Neutrophil (primary cell): Measurements from ENCODE around the gene RNF224.

ENCODE experiments used
- H3K27ac ChIP-seq: fragments of 200-600 bp; sonication (generic); 2 replicates; pipeline ENCODE4 v1.5.1; 2016; ENCODE audit warnings: mild to moderate bottlenecking, moderate library complexity
- H3K27me3 ChIP-seq: fragments of 200-600 bp; sonication (generic); 2 replicates; pipeline ENCODE4 v1.6.0; 2016; ENCODE audit warnings: mild to moderate bottlenecking
- H3K36me3 ChIP-seq: fragments of 200-600 bp; sonication (generic); 2 replicates; pipeline ENCODE4 v1.5.1; 2017
- H3K4me1 ChIP-seq, 2 experiments: fragments of 200-600 bp in 1 of 2; sonication (generic) in 1 of 2; 1 replicate in 1 of 2; 2 replicates in 1 of 2; pipeline versions ENCODE4 v1.5.1 to v1.6.1; 2013 to 2016; ENCODE audit warnings: low read depth in 1 of 2, low read length in 1 of 2, mild to moderate bottlenecking in 1 of 2, moderate library complexity in 1 of 2; ENCODE audit not compliant: control insufficient read depth in 1 of 2, insufficient read depth in 1 of 2
- H3K4me3 ChIP-seq, 2 experiments: fragments of 200-600 bp in 1 of 2; sonication (generic) in 1 of 2; 1 replicate in 1 of 2; 2 replicates in 1 of 2; pipeline ENCODE4 v1.5.1; 2013 to 2016; ENCODE audit warnings: low read depth in 1 of 2, low read length in 1 of 2, mild to moderate bottlenecking in 1 of 2, moderate library complexity in 1 of 2
- H3K9me3 ChIP-seq: fragments of 200-600 bp; sonication (generic); 2 replicates; pipeline ENCODE4 v1.5.1; 2016
- TF ChIP-seq, protein P1 (sequence below): fragments of 200-600 bp; sonication (generic); IDR thresholded peaks from 2 replicates; pipeline ENCODE4 v1.5.1; 2016; ENCODE audit warnings: antibody characterized with exemption

Gene RNF224

DNA sequence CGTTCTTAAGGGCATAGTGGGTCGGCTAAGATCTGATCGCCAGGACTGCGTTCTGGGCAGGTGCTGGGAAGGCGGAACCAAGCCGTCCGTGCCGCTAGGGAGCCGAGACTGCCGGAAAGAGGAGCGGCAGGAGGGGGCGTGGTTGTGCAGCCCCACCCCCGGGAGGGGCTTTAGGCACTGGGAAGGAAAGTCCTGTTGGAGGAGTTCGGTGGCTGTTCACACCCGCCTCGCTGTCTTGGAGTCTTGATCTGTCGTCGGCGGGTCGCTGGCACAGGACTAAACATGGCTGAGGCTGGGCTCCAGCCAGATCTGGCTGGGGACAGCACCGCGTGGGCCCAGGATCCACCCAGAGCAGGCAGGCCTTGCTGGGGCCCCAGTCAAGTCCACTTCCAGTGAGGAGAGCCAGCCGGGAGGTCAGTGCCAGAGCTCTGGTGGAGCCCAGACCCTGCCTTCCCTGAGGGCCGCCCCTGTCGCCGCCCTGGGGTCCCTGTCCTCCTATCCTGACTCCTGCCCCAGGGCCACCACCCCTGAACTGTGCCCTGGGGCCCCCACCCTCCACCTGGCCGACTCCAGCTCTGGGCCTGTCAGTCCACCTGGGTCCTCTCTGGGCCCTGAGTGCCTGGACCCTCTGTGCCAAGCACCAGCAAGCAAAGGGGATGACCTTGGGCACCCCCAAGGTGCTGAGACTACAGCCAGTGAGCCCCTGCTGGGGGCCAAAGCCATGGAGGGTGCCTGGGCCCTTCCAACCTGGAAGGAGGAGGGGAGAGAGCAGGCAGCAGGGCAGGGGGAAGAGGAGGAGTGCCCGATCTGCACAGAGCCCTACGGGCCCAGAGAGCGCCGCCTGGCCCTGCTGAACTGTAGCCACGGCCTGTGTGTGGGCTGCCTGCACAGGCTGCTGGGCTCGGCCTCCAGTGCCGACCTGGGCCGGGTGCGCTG lies 9.8 kb upstream of the RNF224 start:
- TF ChIP-seq, protein P1, sequence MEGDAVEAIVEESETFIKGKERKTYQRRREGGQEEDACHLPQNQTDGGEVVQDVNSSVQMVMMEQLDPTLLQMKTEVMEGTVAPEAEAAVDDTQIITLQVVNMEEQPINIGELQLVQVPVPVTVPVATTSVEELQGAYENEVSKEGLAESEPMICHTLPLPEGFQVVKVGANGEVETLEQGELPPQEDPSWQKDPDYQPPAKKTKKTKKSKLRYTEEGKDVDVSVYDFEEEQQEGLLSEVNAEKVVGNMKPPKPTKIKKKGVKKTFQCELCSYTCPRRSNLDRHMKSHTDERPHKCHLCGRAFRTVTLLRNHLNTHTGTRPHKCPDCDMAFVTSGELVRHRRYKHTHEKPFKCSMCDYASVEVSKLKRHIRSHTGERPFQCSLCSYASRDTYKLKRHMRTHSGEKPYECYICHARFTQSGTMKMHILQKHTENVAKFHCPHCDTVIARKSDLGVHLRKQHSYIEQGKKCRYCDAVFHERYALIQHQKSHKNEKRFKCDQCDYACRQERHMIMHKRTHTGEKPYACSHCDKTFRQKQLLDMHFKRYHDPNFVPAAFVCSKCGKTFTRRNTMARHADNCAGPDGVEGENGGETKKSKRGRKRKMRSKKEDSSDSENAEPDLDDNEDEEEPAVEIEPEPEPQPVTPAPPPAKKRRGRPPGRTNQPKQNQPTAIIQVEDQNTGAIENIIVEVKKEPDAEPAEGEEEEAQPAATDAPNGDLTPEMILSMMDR, result no peak
- Histone ChIP-seq H3K27ac (no peak overlapping the region), H3K4me1 (peaks cover 4 to 10% of the 10 kb centered on the region in 2 experiments), H3K36me3 (peaks cover 60% of the 10 kb centered on the region), H3K27me3 (peaks cover 27% of the 10 kb centered on the region), H3K4me3 (no peak overlapping the region), H3K9me3 (no peaks in the 10 kb centered on the region)

DNA sequence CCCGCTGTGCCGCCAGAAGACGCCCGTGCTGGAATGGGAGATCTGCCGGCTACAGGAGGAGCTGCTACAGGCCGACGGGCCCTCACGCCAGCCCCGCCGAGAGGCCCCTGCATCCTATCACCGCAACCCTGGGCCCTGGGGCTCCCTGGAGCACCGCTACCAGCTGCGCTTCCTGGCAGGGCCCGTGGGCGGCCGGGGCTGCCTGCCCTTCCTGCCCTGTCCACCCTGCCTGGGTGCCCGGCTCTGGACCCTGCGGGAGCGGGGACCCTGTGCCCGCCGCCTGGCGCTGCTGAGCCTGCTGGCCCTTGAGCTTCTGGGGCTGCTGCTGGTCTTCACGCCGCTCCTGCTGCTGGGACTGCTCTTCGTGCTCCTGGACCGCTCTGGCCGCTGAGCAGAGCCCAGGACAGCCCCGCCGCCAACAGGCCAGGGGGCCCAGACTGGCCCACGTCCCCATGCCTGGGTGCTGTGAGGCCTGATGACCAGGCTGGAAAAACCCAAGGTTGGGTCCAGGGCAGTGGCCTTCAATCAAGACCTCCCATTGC lies 9.0 kb upstream of the RNF224 start:
- Histone ChIP-seq H3K36me3 (peaks cover 52% of the 10 kb centered on the region), H3K27ac (no peak overlapping the region), H3K4me1 (peaks cover 10 to 17% of the 10 kb centered on the region in 2 experiments), H3K27me3 (peaks cover 33% of the 10 kb centered on the region), H3K4me3 (no peak overlapping the region), H3K9me3 (no peaks in the 10 kb centered on the region)
- TF ChIP-seq, protein P1, result no peak

DNA sequence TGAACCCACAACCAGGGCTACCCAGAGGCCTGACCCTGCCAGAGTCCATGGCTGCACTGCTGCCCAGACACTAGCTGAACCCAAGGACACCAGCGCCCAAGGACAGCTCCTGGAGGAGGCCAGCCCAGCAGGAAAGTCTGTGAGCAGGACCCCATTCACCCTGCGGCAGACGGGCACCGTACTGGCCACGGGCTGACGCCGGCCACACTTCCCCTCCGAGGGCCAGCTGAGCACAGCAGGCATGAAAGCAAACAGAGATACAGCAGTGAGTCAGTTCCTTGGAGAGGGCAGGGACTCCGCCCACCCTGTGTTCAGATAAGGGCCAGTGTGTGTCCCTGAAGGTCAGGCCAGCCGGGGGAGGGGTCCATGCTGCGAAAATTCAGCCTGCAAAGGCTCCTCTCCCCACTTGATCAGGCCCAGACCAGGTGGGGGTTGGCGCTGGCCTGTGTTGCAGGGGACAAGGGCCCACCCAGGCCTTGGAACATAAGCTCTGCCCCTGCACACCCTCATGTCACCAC lies 8.5 kb upstream of the RNF224 start:
- peaks cover 12 to 20% of the 10 kb centered on the region in 2 experiments for H3K4me1 ChIP-seq
- H3K4me3 ChIP-seq, result no peak overlapping the region
- peaks cover 33% of the 10 kb centered on the region for H3K27me3 ChIP-seq
- H3K27ac ChIP-seq, result no peak overlapping the region
- TF ChIP-seq, protein P1, result no peak
- peaks cover 47% of the 10 kb centered on the region for H3K36me3 ChIP-seq
- H3K9me3 ChIP-seq, result no peaks in the 10 kb centered on the region

DNA sequence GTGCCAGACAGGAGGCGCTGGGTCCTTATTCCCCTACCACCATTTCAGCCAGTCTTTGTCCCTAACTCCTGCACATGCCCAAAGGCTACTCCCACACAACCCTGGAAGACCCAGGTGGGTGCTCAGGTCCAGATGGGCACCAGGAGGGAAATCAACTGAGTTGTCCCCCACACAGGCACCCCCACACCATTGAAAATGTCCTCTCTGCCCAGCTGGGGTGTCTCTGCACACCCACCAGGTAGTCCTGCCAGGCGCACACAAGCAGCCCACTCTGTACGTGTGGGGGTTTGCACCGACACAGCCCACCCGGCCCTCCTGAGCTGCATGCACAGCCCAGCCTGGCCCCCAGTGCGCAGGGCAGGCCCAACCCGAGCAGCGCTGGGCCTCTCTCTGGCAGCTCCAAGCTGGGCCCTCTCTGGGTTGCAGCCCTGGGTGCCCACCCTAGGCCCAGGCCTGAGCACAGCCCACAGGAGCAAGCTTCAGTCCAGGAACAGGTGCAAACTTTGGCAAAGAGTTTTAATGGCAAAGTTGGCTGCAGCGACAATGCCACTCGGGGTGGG lies 7.5 kb upstream of the RNF224 start:
- Histone ChIP-seq H3K4me3 (no peak overlapping the region), H3K9me3 (no peaks in the 10 kb centered on the region), H3K4me1 (peaks cover 15 to 30% of the 10 kb centered on the region in 2 experiments), H3K27ac (no peak overlapping the region), H3K27me3 (peaks cover 40% of the 10 kb centered on the region), H3K36me3 (peaks cover 37% of the 10 kb centered on the region)
- TF ChIP-seq, protein P1, result no peak

DNA sequence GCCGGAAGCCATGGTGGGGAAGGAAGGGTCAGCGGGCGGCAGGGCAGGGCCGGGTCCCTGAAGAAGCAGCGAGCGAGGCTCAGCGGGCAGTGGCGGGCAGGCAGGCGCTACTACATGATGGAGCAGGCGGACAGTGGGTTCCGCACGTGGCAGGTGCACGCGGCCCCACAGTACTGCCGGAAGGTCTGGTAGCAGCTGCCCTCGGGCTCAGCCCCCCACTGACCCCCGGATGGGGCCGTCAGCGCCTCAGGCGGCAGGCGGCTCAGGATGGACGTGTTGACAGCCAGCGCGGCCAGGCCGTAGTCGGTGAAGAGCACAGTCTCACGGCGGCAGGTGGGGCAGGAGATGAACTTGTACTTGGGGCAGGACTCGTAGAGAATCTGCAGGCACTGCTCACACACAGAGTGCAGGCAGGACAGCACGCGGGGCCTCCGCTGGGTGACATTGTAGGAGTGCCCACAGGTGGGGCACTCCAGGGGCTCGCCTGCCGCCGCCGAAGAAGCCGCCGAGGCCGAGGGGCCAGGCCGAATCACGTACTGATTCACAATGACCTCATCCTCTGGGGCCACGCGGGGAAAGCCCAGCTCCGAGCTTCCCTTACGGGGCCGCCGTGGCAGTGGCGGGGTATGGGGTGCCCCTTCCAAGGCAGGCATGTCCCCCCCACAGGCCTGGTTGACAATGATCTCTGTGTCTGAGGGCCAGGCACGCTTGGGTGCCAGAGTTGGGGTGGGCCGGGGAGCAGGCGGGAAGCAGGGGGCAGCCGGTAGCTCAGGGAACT lies 6.8 kb upstream of the RNF224 start:
- Histone ChIP-seq H3K4me3 (no peak overlapping the region), H3K27ac (no peak overlapping the region), H3K27me3 (peaks cover 46% of the 10 kb centered on the region), H3K9me3 (no peaks in the 10 kb centered on the region), H3K36me3 (peaks cover 30% of the 10 kb centered on the region), H3K4me1 (peaks cover 15 to 30% of the 10 kb centered on the region in 2 experiments)
- TF ChIP-seq, protein P1, result no peak
